Raji (cell line): Measurements from ENCODE around the gene HRH3.

Source experiments
- POLR2A ChIP-seq: IDR thresholded peaks from 2 replicates; pipeline ENCODE4 v1.6.1; 2011; ENCODE audit warnings: low read depth, low read length, control low read depth; ENCODE audit not compliant: insufficient read depth

Gene HRH3

GRCh38 chr20:62176866-62177265, 43.2 kb downstream of the HRH3 start:
- no peak for TF ChIP-seq POLR2A

DNA sequence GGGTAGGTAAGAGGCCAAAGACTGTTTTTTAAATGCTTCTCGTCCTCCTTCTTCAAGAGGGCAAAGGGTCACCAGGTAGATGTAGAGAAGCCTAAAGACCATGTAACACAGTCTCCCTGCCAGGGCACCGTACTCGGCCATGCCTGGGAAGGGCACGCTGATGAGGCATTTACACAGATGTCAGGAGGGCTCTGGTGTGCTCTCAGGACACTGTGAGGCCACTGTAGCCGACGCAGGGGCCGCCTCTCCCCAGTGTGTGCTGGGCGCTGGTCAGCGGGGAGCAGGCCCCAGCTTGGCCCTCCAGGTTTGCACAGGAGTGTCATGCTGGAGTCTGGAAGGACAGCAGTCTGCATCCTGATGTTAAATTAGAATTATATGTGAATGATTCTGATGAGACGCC, 44.4 kb downstream of the HRH3 start:
- no peak for TF ChIP-seq POLR2A

GRCh38 chr20:62174870-62175624, 45.0 kb downstream of the HRH3 start:
- no peak for TF ChIP-seq POLR2A

DNA sequence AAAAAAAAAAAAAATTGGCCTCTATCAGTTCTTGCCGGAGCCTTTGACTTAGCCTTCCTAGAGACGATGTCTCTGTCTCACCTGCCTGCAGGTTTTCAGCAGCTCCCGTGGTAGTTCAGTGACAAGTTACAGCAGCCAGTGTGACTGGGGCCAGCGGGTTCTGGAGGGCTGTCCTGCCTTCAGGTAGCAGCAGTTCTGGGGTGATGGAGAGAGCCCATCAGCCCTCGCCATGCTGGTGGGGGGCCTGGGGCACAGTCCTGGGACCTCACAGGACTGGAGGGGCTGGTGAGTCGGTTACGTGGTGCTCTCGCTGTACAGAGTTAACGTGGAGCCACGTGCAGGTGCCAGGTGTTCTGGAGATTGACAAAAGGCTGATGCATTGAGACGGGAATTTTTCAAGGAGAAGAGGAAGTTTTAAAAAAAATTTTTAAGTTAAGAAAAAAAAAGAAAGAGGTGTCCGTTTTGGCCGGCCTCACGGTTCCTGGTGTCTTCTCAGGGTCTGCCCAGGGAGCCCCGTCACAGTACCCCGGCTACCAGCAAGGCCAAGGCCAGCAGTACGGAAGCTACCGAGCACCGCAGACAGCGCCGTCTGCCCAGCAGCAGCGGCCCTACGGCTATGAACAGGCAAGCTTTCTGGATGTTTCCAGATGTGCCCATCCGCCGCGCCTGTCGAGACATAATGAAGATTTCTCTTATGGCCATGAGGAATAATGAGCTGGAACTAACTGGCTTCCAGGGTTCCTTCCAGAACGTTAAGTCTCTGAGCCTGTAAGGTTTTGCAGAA, 45.9 kb downstream of the HRH3 start:
- TF ChIP-seq POLR2A, result no peak

- TF ChIP-seq POLR2A, result no peak
Observed at GRCh38 chr20:62172666-62173065, 47.4 kb downstream of the HRH3 start.

DNA sequence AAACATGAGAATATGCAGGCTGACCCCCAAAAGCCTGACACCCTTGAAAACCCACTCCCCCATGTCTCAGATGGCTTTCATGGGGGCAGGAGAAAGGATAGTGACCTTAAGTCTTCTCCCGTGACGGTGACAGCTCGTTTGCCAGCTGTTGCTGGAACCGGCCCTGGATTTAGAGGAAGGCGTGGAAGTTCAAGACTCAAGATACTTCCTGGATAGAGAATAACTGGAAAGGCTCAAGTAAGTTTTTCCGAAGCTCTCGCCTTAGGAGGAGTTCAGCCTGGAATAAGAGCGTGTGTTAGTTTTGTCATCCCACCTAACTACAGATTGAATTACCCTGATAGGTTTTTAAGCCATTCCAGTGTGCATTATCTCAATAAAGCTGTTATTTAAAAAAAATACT, 48.8 kb downstream of the HRH3 start:
- no peak for TF ChIP-seq POLR2A

GRCh38 chr20:62170536-62170935, 49.5 kb downstream of the HRH3 start:
- no peak for TF ChIP-seq POLR2A

DNA sequence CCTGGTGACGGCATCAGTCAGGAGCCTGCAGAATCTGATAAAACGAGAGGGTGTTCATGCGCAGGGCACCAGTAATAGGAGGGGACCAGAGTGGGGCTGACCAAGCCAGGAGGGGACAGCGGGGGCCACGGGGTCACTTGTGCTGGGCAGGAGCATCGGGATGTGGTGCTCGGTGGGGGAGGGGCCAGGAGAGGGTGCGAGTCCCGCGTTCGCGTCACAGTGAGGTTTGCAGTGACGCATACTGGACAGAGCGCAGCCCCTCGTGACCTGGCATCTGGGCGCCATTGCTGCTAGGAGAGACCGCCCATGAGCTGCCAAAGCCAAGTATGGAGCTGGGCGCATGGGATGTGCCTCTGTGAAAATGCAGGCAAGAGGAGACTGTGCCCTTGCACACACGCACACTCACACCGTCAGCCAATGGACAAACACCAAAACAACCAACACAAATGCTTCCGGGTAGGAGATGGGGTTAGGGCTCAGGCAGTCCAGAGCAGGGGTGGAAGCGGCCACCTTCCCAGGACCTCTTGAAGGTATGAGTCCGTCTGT, 51.1 kb downstream of the HRH3 start:
- no peak for TF ChIP-seq POLR2A

- no peak for TF ChIP-seq POLR2A
Observed at GRCh38 chr20:62168061-62168460, 52.0 kb downstream of the HRH3 start.

DNA sequence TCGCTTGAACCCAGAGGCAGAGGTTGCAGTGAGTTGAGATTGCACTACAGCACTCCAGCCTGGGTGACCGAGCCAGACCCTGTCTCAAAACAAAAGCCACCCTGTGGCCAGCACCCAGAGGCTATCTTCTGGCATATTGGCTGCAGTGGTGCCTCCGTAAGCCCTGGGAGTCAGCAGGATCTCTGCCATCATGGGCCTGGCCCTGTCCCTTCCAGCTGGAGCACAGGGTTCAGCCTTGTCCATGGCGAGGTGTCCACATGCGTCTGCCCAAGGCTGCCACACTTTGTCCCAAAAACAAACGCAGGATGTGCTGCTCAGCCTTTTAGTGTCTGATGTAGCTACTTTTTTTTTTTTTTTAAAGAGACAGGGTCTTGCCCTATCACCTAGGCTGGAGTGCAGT, 52.6 kb downstream of the HRH3 start:
- no peak for TF ChIP-seq POLR2A

DNA sequence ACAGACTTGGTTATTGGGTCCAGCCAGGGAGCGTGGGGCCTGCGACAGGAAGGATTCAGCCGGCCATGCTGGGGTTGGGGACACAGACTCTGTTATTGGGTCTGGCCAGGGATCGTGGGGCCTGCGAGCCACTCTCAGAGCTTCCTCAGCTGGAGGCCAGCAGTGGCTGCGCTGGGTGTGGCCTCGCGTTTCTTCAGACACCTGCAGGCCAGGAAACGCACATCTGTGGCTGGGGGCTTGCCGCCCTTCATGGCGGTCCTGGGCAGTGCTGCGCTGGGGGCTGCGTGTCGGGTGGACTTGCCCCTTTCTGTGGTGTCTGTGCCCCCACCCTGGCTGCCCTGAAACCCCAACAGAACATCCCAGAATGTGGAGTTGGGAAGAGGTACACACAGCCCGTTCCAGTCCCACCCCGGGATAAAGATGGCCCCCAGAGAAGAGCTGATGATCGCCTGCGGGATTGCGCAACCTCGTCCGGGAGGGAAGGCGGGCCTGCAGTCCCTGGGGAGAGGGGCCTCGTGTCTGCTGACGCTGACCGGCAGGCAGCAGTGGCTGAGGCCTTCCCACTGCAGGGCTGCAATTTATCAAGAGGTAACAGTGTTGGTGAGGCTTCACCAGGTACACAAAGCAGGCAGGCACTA, 54.2 kb downstream of the HRH3 start:
- TF ChIP-seq POLR2A, result no peak
